SK-MEL-5 (cell line): Measurements from ENCODE around the gene FAM180A. TPM values are rescaled to one million over a fixed set of nuclear protein-coding genes. Genes with fewer than 3 reads are reported as not detected.
A peak's percentile ranks its signal among the peaks of the same experiment; 100 is the strongest.
"Not testable (repeated sequence)": the region's sequence is repeated elsewhere in the genome, so short reads cannot be mapped to it uniquely, and the experiment has no call there.

ENCODE experiments used
- DNase-seq: peaks from one replicate; pipeline ENCODE4 v3.0.0-alpha.2; 2016; ENCODE audit warnings: low read depth, low spot score
- in situ Hi-C: cut with HindIII; loops from 2 replicates; pipeline ENCODE4 v1.10.0; 2016; ENCODE audit warnings: low sequenced_read_pairs, high pct_unique_total_duplicates, low pct_unique_long_range_greater_than_20kb
- total RNA-seq: library from RNA; depleted of rRNA; stranded (reverse); fragments of >200 nt; shearing (Covaris generic); gene quantifications from 2 replicates; pipeline ENCODE4 v1.2.3, GENCODE V29; 2014

Gene FAM180A
- total RNA-seq, 1 experiment from 2014 or later: not detected

DNA sequence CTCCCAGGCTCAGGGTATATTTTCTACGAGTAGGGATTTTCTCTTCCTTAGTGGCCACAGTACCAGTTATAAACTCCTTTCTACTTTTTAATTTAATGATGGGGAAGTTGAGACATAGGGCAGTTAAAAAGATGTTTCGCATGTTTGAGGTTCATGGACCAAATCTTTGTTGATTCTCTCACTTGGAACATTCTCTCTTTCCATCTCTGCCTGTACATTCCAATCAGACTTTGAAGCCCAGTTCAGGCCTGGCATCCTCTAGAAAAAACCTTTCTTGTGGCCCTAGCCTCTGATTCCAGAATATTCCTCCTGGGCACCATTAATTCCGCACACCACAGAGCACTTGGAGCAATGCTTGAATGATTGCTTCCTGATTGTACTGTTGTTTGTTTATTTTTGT, 39.1 kb downstream of the FAM180A start:
- in situ Hi-C loops: no loop called here

DNA sequence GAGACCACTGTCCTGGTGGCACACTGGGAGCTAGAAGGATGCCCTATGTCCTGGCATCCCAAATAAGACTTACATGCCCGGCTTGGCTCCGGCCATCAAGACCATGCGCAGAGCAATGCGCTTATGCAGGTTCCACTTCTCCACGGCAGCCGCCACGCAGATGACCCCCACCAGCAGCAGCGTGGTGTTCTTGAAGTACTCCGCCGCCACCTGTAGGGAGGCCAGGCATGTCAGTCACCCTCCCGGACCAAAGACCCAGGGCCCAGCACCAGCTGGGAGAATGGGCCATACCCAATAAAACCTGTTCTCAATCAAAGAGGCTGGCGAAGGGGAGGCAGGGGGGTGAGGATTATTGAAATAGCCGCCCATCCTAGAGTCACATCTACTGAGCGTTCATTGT, 40.6 kb downstream of the FAM180A start:
- in situ Hi-C loops: no loop called here
- no peak for DNase-seq

More for the DNA sequence above, 39.1 kb downstream of the FAM180A start:
- DNase-seq: no peak

DNA sequence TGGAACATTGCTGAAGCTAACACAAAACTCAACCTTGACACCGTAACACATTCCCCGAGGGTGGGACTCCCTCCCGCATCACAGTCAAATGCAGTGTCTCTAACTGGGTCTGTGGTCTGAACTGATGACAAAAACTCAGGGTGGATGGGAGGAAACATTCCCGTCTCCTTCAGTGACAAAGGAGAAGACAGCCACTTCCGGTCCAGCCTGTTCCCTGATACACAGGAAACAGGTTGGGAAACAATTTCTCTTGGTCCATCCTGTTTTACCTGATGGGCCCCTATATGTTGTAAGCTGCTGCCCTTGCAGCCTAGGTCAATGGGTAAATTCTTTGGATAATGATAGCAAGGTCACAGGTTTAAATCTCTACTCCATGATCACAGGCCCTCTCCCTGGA, 41.0 kb downstream of the FAM180A start:
- DNase-seq: no peak
- in situ Hi-C loops: no loop called here

DNA sequence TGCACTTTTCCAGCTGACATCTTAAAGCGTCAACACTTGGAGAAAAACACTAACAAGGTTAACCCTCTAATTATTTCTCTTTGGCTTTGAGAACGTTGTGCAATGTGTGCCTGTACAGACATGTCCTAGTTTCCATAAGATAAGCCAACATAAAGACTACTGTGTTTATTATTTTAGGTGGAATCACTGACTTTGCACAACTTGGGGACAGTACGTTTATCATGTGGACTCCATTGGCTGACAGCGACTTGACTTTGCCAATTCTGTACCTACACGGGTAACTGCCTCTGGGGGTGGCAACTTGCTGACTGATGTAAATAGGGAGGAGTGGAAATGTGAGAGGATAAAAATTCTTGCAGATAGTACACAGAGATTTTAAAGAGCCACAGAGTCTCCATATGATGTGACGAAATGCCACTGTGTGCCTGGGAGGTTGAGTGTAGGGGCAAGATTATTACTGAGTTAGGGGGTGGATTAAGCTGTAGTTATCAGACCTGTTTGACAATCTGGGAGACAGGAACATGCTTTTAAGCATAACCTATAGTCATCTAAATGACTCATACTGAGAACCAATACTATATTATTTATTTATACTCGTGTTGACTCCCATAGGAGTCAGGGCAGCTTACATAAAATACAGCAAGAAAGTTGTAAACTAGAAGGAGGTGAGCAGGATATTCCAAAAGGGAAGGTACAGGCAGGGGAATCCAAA, 41.6 kb downstream of the FAM180A start:
- in situ Hi-C loops: no loop called here
- DNase-seq: no peak

DNA sequence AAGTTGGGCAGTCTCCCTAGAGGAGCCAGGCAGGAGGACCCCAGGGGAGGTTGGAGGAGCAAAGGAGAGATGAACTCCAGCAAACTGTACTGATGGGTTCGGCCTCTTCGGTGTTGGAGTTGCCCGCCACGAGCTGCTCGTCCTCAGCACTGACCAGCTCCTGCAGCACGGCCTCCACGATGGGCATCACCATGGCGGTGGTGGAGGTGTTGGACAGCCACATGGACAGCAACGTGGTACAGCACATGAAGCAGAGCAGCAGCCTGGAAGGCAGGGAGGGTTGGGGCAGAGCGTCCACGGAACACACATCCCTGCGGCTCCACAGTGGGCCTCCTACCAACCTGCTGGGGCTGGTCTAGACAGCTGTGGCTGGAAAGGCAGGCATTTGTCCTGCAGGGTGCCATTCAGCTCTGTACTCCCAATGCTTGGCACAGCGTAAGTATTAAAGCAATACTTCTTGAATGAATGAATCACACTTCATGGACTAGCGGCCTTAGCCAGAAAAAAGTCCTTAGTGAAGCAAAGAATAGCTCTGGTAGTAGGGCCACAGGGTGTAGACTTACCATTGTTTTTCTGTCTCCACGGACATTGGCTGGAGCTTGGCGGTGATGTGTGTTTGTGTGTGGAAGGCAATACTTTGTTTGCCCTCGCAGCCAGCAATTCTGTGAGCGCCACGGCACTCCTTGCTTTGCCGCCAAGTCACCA, 42.4 kb downstream of the FAM180A start:
- DNase-seq: no peak
- in situ Hi-C loops: no loop called here

DNA sequence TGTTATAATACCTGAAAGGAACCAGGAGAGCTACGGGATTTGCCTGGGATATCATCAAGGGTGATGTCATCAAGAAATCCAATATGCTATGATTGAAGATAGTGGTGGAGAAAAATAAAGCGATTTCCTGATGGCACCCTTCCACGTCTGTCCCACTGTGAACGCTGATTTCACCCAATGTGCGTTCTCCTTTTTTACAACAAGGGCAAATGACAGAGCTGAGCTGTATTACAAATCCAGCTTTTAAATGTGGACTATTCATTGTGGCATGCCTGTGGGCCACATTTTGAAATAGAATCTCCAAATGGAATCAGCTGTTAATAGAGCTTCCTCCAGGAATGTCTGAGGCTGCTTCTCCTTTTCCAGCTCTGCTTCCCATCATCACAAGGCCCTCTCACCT, 43.9 kb downstream of the FAM180A start:
- DNase-seq: no peak
- in situ Hi-C loops: no loop called here

DNA sequence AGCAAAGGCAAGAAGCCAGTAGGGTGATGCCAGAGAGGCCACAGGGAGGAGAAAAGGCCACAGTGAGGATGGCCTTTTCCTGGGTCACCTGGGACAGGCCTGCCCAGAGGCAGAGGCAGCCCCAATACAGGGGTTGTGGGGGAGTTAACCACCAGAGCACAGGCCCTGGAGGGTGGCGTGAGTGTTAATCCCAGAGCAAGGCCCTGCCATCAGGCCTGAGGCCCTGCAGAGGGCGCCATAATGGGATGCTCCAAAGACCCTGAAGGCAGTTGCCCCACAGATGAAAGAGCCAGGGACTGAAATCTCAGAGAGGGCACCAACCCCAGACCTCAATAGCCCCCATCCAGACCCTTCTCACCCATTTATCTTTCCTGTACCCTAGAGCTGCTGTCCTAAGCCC, 44.5 kb downstream of the FAM180A start:
- peak; percentile 54 for DNase-seq
- in situ Hi-C loops: no loop called here

DNA sequence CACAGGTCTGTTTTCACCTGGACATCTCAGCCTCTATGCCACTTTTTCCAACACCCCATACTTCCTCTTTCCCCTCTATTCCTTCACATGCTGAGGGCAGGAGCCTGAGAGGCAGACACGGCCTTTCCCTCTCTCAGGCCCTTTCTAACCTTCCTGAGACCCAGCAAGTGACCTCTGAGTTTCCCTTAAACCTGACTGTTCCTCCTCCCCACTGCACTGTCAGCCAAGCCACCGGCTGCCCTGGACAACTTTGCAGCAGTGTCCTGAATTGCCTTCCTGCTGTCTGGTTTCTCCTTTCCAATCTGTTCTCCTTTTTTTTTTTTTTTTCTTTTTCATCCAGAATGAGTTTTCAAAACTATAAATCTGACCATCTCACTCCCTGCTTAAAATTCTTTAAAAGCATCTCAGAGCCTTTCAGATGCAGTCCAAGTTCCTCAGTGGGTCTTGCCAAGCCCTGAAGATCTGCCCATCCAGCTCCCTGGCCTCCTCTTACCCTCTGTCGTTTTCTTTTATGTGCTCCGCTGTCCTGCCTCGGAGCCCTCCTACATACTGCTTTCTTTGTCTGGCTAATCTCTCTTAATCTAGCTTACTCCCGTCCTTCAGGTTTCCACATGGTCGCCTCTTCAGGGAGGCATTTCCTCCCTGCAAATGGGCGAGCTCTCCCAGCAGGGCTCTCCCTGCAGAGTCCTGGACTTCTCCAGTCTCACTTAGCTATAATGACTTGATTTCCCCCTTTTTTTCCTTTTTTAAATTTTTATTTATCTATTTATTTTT, 51.1 kb downstream of the FAM180A start:
- in situ Hi-C loops: no loop called here
- DNase-seq: no peak

DNA sequence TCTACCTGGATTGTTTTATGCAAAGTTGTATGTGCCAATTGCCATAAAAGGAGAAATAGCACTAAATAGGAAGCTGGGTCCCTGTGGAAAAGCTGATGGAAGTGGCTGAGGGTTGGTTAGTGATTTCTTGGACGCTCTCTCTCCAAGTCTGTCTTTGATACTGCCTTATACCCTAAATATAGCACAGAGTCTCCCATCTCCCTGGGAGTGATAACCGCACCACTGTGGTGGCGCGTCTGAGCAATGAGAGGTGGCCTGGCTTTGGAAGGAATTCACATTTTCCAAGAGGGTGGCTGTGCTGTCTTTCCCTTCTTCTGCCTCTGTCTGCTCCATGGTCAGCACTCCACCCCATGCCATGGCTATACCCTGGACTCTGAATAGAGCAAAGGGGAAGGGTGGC, 55.1 kb downstream of the FAM180A start:
- DNase-seq: no peak
- in situ Hi-C loops: no loop called here

DNA sequence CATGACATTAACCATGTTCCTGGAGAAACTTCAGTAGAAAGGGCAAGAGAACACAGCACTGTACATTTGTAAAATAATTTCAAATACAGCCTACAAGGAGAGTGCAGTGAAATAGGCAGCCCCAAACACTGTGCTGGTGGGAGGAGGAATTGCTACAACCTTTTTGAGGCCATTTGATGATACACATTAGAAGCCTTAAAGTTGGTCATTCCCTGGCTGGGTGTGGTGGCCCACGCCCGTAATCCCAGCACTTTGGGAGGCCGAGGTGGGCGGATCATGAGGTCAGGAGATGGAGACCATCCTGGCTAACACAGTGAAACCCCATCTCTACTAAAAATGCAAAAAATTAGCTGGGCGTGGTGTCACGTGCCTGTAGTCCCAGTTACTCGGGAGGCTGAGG, 56.0 kb downstream of the FAM180A start:
- DNase-seq, in situ Hi-C loops: not testable (repeated sequence)

DNA sequence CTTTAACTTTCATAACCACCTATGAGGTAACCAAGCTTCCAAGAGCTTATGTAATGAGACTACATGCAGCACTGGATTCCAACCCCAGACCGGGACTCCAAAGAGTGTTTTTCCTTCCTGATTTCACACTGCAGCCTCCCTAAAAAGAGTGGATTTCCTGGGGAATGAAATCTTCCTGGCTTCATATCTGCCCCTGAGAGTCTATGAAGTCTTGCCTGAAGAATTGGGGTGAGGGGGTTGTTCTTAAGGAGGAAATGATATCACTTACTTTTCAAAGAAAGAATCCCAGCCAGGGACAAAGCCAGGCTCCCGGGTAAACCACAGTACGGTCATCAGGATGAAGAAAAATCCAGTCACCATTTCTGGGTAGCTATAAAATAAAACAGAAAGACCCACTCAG, 56.6 kb downstream of the FAM180A start:
- DNase-seq: no peak
- in situ Hi-C loops: no loop called here

DNA sequence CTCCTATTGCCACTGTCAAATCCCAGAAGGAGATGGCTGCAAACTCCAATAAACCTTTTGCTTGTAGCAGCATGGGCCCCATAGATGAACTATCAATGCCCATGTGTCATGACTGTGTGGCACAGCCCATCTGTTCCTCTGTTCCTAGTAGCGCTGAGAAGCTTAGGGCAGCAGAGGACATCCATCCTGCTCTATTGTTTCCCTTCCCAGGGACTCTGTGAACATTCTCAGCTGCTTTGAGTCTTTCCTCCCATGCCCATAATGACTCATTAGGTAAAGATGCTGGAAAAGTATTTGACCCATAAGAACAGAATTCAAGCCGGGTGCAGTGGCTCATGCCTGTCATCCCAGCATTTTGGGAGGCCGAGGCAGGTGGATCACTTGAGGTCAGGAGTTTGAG, 58.0 kb downstream of the FAM180A start:
- in situ Hi-C loops: no loop called here
- no peak for DNase-seq

DNA sequence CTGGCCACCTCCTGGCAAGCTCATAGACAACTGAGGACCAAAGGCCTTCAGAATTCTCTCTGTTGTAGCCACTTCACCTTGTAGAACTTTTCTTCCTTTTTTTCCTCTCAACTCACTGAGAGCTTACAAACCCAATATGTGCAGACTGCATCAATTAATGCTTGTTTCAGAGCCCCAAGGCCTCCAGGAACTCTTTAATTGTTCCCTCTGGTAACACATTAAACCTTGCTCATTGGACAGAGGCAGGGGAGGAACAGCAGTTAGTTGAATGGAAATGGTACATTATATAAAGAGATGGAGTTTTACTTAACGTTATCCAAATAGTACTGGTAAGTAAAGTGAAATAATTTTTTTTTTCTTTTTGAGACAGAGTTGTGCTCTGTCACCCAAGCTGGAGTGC, 61.1 kb downstream of the FAM180A start:
- in situ Hi-C loops: no loop called here

DNA sequence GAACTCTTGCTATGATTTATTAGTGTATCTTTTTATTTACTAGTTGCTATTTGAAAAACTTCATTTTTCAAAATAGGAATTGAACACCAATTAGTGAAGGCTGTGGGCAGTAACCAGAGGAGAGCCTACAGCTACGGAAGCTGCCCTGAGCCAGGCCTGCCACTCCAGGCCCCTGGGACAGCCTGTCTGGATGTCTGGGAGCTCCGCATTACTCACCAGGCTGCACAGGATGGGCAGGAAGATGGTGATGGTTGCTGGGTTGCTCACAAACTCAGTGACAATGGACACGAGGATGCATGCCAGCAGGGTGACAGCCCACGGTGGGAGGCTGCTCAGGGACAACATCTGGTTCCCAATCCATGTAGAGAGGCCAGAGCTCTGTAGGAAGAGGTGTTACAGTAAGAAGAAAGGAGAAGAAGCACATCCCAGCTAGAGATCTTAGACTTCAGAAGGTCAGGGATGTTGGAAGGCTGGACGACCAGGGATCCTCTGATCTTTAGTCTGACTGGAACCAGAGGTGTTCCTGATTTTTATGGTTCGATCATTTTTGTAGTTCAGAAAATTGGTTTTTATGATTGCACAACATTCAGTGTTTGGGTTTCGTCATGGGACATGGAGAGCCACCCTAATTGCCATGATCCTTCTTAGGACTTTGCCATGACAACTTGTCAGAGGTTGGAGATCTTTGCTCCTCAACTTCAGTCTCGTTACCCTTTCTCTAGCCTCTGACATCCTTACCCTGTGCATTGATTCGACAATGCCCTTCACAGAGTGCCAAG, 63.1 kb downstream of the FAM180A start:
- DNase-seq: no peak
- in situ Hi-C loops: no loop called here

More for the DNA sequence above, 61.1 kb downstream of the FAM180A start:
- DNase-seq: no peak

DNA sequence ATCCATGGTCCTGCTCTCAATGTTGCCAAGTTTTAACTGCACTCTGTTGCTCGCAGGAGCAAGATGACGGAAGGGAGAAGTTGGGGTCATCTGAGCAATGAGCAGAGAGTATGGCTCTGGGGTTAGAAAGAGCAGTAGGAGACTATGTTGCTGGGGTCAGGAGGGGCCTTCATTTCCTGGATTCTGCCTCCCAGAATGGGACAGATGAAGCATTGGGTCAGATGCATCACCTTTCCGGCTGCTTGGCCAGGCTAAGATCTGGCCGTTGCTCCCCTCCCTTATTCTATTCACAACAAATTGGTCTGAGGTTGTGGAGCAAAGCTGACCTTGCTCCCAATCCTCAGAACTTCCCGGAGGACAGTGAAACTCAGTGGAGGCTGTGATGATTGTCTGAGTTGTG, 63.9 kb downstream of the FAM180A start:
- in situ Hi-C loops: no loop called here
- DNase-seq: no peak

DNA sequence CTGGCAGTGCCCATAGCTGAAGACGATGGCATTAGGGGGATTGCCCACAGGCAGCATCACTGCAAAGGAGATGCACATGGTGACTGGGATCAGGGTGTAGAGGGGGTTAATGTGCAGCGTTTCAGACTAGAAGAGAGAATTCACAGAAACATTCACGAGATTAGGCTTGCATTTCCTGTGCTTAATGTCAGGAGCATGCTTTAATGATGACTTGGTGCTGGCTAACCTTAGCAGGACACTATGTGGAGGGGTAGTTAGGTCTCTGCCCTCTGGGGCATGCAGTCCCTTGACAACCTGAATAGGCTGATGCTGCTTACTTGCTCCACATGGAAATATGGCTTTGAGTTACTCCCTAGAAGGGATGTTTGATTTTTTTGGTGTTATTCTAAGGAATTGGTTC, 64.5 kb downstream of the FAM180A start:
- DNase-seq: peak; percentile 35
- in situ Hi-C loops: no loop called here

DNA sequence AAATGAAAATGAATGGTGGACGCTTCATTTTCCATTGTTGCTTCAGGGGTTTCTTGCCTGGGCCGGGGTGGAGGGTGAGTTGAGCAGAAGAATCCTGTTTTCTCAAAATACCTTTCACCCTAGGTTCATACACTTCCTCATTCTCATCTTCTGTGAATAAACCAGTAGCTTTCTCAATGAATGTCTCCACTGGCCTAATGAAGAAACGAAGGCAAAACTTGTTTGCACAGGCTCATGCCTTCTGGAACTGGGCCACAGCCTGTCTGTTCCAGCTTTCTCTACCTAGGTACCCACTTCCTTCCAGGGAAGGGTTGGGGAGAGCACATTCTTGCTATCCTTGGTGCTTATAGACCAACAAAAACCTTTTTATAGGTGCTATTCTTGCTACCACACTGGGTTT, 65.0 kb downstream of the FAM180A start:
- in situ Hi-C loops: no loop called here
- no peak for DNase-seq

DNA sequence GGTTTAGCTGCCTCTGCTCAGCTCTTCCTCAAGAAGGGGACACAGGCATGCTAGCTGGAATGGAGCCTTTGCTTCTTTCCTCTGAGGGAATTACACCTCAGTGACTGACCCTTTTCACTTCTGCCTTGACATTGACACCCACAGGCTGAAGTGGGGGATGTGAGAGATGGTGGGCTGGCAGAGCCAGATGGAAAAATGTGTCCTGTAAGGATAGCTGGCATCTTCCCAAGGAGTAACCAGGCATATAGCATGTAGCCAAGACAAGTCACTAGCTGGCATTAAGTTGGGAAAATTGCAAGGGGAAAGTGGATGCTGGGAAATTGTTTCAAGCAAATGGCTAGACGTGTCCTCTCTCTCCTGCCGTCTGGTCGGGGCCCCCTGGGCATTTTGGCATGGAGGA, 66.4 kb downstream of the FAM180A start:
- in situ Hi-C loops: no loop called here
- no peak for DNase-seq
